KMS-11 (cell line): ENCODE measurements around the gene MMS19.

ENCODE experiments used
- H2AFZ ChIP-seq: fragments of 200-600 bp; sonication (generic); 2 replicates; pipeline ENCODE4 v1.6.1; 2016; ENCODE audit warnings: antibody characterized with exemption, mixed run types, low read depth
- H3K27ac ChIP-seq: fragments of 200-600 bp; sonication (generic); 2 replicates; pipeline ENCODE4 v1.6.1; 2016; ENCODE audit warnings: mild to moderate bottlenecking, mixed run types
- H3K27me3 ChIP-seq: fragments of 200-600 bp; sonication (generic); 2 replicates; pipeline ENCODE4 v1.6.1; 2017; ENCODE audit warnings: mild to moderate bottlenecking, low read depth, mixed run types, moderate library complexity; ENCODE audit not compliant: insufficient read depth
- H3K36me3 ChIP-seq: fragments of 200-600 bp; sonication (generic); 2 replicates; pipeline ENCODE4 v1.6.1; 2017; ENCODE audit warnings: mild to moderate bottlenecking, mixed run types; ENCODE audit not compliant: insufficient read depth
- H3K4me1 ChIP-seq: fragments of 200-600 bp; sonication (generic); 2 replicates; pipeline ENCODE4 v1.6.1; 2016; ENCODE audit warnings: mild to moderate bottlenecking, low read depth, mixed run types; ENCODE audit not compliant: poor library complexity, severe bottlenecking
- H3K4me2 ChIP-seq: fragments of 200-600 bp; sonication (generic); 2 replicates; pipeline ENCODE4 v1.7.0; 2016; ENCODE audit warnings: mild to moderate bottlenecking, mixed run types
- H3K4me3 ChIP-seq: fragments of 200-600 bp; sonication (generic); IDR thresholded peaks from 2 replicates; pipeline ENCODE4 v1.6.1; 2017; ENCODE audit warnings: low read depth, low read length, mixed read lengths; ENCODE audit not compliant: insufficient read depth
- H3K79me2 ChIP-seq: fragments of 200-600 bp; sonication (generic); 2 replicates; pipeline ENCODE4 v1.6.1; 2016; ENCODE audit warnings: low read depth, mixed run types; ENCODE audit not compliant: insufficient read depth
- H3K9ac ChIP-seq: fragments of 200-600 bp; sonication (generic); 2 replicates; pipeline ENCODE4 v1.6.1; 2016; ENCODE audit warnings: mild to moderate bottlenecking, mixed run types
- H4K20me1 ChIP-seq: fragments of 200-600 bp; sonication (generic); 2 replicates; pipeline ENCODE4 v1.6.1; 2016; ENCODE audit warnings: mild to moderate bottlenecking, mixed run types; ENCODE audit not compliant: insufficient read depth
- TF ChIP-seq, protein P1 (sequence below): fragments of 200-600 bp; sonication (generic); conservative IDR thresholded peaks from 2 replicates; pipeline ENCODE4 v1.6.1; 2017; ENCODE audit warnings: low read depth, mild to moderate bottlenecking, antibody characterized with exemption, low read length, moderate library complexity, mixed read lengths

MMS19 gene, protein sequence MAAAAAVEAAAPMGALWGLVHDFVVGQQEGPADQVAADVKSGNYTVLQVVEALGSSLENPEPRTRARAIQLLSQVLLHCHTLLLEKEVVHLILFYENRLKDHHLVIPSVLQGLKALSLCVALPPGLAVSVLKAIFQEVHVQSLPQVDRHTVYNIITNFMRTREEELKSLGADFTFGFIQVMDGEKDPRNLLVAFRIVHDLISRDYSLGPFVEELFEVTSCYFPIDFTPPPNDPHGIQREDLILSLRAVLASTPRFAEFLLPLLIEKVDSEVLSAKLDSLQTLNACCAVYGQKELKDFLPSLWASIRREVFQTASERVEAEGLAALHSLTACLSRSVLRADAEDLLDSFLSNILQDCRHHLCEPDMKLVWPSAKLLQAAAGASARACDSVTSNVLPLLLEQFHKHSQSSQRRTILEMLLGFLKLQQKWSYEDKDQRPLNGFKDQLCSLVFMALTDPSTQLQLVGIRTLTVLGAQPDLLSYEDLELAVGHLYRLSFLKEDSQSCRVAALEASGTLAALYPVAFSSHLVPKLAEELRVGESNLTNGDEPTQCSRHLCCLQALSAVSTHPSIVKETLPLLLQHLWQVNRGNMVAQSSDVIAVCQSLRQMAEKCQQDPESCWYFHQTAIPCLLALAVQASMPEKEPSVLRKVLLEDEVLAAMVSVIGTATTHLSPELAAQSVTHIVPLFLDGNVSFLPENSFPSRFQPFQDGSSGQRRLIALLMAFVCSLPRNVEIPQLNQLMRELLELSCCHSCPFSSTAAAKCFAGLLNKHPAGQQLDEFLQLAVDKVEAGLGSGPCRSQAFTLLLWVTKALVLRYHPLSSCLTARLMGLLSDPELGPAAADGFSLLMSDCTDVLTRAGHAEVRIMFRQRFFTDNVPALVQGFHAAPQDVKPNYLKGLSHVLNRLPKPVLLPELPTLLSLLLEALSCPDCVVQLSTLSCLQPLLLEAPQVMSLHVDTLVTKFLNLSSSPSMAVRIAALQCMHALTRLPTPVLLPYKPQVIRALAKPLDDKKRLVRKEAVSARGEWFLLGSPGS

DNA sequence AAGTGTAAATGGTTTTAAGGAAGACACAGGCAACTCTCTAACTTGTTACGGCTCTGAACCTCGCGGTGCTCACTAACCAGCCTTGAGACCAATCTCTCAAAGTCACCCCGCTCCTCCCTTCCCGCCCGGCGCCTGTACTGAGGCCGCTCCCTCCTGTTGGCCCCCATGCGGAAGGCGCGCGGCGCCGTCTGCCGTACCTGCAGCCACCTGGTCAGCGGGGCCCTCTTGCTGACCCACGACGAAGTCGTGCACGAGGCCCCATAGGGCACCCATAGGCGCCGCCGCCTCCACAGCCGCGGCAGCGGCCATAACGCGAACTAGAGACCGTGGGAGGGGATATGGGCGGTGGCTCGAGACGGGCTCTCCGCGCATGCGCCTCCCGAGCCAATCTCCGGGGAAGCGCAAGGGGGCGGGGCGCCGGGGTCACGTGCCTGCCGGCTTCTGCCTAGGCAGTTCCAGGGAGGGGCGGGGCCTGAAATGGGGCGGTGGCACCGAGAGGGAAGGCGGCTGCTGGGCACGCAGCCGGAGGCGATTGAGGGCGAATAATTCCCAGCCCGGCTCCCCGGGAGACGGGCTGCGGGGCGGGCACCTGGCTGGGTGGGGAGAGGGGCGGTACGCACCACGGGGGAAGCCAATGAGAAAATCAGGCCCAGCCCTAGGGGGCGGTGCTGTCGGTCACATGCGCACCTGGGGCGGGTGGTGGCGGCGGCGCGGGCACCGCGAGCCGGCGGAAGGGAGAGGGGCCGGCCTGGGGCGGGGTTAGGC lies at the start of gene MMS19:
MMS19 (minus strand) TSS at position 347 of the 765 bp plus-strand sequence; CDS start at position 309, 38 bp downstream.
- Histone ChIP-seq H3K4me3 (peak within 1 kb of the TSS; percentile 27), H3K79me2 (peaks cover 43% of the 10 kb centered on the region), H3K36me3 (no peaks in the 10 kb centered on the region), H4K20me1 (no peaks in the 10 kb centered on the region), H3K4me1 (peaks cover 22% of the 10 kb centered on the region), H3K9ac (peak within 1 kb of the TSS; percentile 95), H2AFZ (peak within 1 kb of the TSS; percentile 92), H3K27me3 (peaks cover 18% of the 10 kb centered on the region), H3K4me2 (peak within 1 kb of the TSS; percentile 100), H3K27ac (peak within 1 kb of the TSS; percentile 95)
- TF ChIP-seq, protein P1, sequence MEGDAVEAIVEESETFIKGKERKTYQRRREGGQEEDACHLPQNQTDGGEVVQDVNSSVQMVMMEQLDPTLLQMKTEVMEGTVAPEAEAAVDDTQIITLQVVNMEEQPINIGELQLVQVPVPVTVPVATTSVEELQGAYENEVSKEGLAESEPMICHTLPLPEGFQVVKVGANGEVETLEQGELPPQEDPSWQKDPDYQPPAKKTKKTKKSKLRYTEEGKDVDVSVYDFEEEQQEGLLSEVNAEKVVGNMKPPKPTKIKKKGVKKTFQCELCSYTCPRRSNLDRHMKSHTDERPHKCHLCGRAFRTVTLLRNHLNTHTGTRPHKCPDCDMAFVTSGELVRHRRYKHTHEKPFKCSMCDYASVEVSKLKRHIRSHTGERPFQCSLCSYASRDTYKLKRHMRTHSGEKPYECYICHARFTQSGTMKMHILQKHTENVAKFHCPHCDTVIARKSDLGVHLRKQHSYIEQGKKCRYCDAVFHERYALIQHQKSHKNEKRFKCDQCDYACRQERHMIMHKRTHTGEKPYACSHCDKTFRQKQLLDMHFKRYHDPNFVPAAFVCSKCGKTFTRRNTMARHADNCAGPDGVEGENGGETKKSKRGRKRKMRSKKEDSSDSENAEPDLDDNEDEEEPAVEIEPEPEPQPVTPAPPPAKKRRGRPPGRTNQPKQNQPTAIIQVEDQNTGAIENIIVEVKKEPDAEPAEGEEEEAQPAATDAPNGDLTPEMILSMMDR: peak; percentile 15; the same call in 1 of the 2 replicates

DNA sequence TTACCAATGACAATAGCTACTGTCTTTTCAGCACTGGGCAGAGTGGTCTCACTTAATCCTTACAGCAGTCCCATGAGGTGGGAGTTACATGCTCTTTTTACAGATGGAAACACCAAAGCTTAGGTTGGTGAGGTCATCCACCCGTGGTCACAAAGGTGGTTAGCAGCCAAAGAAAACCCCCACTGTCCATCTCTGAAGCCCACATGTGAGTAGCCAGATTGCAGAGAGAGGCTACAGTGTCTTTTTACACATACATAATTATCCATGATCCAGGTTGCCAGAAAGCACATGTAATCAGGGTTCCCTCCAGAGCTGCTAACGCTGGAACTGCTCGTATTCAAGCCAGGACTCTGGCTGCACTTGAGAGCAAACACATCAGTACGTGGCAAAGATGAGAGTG lies 49.7 kb upstream of the MMS19 start:
- Histone ChIP-seq H3K27ac (no peak overlapping the region), H2AFZ (no peak overlapping the region), H4K20me1 (no peaks in the 10 kb centered on the region), H3K4me3 (no peak overlapping the region), H3K4me2 (no peak overlapping the region), H3K79me2 (no peaks in the 10 kb centered on the region), H3K36me3 (no peaks in the 10 kb centered on the region), H3K9ac (no peak overlapping the region), H3K27me3 (no peaks in the 10 kb centered on the region), H3K4me1 (no peaks in the 10 kb centered on the region)
- TF ChIP-seq, protein P1: no peak

DNA sequence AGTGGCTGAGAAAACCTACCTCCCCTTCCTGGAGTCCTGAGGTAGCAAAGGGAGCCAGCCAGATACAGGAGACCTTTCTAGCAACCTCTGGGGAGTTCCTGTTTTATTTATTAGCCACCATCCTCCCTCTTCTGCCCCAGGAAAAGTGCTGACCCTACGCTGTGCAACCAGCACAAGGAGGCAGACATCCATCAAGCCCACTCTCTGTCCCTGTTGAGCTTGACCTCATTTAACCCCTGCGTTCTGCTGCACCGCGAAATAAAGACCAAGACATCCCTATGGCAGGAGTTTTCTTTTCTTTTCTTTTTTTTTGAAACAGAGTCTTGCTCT lies 49.0 kb upstream of the MMS19 start:
- TF ChIP-seq, protein P1: no peak
- Histone ChIP-seq H3K4me1 (peaks cover 5% of the 10 kb centered on the region), H3K9ac (no peak overlapping the region), H3K27ac (no peak overlapping the region), H4K20me1 (no peaks in the 10 kb centered on the region), H3K4me2 (no peak overlapping the region), H2AFZ (no peak overlapping the region), H3K4me3 (no peak overlapping the region), H3K36me3 (no peaks in the 10 kb centered on the region), H3K27me3 (no peaks in the 10 kb centered on the region), H3K79me2 (no peaks in the 10 kb centered on the region)
